CD8-positive, alpha-beta memory T cell (primary cell): Measurements from ENCODE around the gene BAZ1B. TPM values are rescaled to one million over a fixed set of nuclear protein-coding genes. Genes with fewer than 3 reads are reported as not detected.
A peak's percentile ranks its signal among the peaks of the same experiment; 100 is the strongest.

Experiments used
- CTCF ChIA-PET: fragments of 350-600 bp; sonication (Branson Sonifier 250); formaldehyde crosslinking; loops from one replicate; lab custom pipeline; 2021; ENCODE audit warnings: antibody characterized with exemption; lab: Charles Lee
- POLR2A ChIA-PET: fragments of 350-600 bp; sonication (Branson Sonifier 250); formaldehyde crosslinking; loops from one replicate; lab custom pipeline; 2021; ENCODE audit warnings: antibody characterized with exemption; lab: Charles Lee
- DNase-seq, 5 donors: peaks; one replicate each; pipeline versions ENCODE4 v3.0.0 to v3.0.0-alpha.2; 2020 to 2022; ENCODE audit warnings: mixed read lengths in 1 of 5
- H3K27ac ChIP-seq: one replicate; pipeline ENCODE4 v1.7.0; 2013; ENCODE audit warnings: low read depth, mild to moderate bottlenecking, low read length, moderate library complexity
- H3K27me3 ChIP-seq: 2 replicates; pipeline ENCODE4 v1.7.0; 2013; ENCODE audit warnings: low read length, mild to moderate bottlenecking; ENCODE audit not compliant: insufficient read depth, poor library complexity, severe bottlenecking
- H3K36me3 ChIP-seq: 2 replicates; pipeline ENCODE4 v1.7.0; 2013; ENCODE audit warnings: mild to moderate bottlenecking, low read length, moderate library complexity; ENCODE audit not compliant: insufficient read depth
- H3K4me1 ChIP-seq: 2 replicates; pipeline ENCODE4 v1.7.0; 2013; ENCODE audit warnings: mild to moderate bottlenecking, low read length, moderate library complexity; ENCODE audit not compliant: insufficient read depth
- H3K4me3 ChIP-seq: 2 replicates; pipeline ENCODE4 v1.7.0; 2013; ENCODE audit warnings: mild to moderate bottlenecking, low read length
- H3K9me3 ChIP-seq: 2 replicates; pipeline ENCODE4 v1.7.0; 2013; ENCODE audit warnings: mild to moderate bottlenecking, low read length
- H3K27ac Mint-ChIP-seq, 8 donors: one replicate each; pipeline ENCODE4 v1.8.0; 2020 to 2021; ENCODE audit warnings: mixed read lengths in 8 of 8, mild to moderate bottlenecking in 6 of 8, inconsistent platforms in 3 of 8, moderate library complexity in 3 of 8
- H3K27me3 Mint-ChIP-seq, 2 donors: one replicate each; pipeline ENCODE4 v1.8.0; 2020 to 2021; ENCODE audit warnings: mixed read lengths in 2 of 2, mild to moderate bottlenecking in 1 of 2, moderate library complexity in 1 of 2
- H3K36me3 Mint-ChIP-seq, 3 donors: one replicate each; pipeline ENCODE4 v1.8.0; 2020 to 2021; ENCODE audit warnings: mixed read lengths in 3 of 3, inconsistent platforms in 1 of 3, mild to moderate bottlenecking in 1 of 3
- H3K4me1 Mint-ChIP-seq, 3 donors: one replicate each; pipeline ENCODE4 v1.8.0; 2020 to 2021; ENCODE audit warnings: mixed read lengths in 3 of 3, inconsistent platforms in 1 of 3, mild to moderate bottlenecking in 1 of 3
- H3K4me3 Mint-ChIP-seq, 7 donors: one replicate each; pipeline ENCODE4 v1.8.0; 2020 to 2021; ENCODE audit warnings: mixed read lengths in 7 of 7, mild to moderate bottlenecking in 6 of 7, moderate library complexity in 4 of 7, inconsistent platforms in 2 of 7
- H3K9me3 Mint-ChIP-seq, 5 donors: one replicate each; pipeline ENCODE4 v1.8.0; 2020 to 2022; ENCODE audit warnings: mixed read lengths in 5 of 5, mild to moderate bottlenecking in 3 of 5, moderate library complexity in 2 of 5, inconsistent platforms in 1 of 5
- polyA plus RNA-seq: library from polyadenylated mRNA; unstranded; fragments of 300-500 nt; fragmentation: Illumina TruSeq; gene quantifications from one replicate; pipeline ENCODE4 v1.2.3, GENCODE V29; 2021
- total RNA-seq, 2 experiments: library from RNA; stranded (reverse); gene quantifications; one replicate each; pipeline ENCODE4 v1.2.3, GENCODE V29; 2021

The BAZ1B gene
- total and polyA plus RNA-seq, 3 experiments from 2014 or later = 31.1 to 118 (median 112) TPM

DNA sequence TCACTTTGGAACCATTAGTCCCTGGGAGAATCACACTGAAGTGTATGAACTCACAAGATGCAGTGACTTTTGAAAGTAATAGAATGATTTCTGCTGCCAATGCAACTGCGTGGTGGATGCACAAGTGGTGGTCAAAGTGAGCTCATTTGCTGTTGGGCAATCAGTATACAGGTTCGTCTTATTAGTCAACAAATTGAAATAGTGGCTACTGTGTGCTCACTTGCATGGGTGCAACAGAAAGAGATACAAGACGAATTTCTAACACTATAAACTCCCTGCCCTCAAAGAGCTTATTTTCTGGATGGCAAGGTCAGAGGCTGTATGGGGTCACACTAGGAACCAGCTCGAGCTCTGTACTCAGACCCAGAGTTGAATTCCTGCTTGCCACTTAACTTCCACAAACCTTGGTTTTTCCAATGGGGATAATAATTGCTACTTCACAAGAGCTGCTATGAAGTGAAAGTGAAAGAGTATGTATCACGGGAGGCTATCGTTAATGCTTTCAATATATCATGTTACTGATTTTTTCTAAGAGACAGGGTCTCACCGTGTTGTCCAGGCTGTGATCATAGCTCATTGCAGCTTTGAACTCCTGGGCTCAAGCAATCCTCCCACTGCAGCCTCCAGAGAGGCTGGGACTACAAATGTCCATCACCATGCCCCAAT is 43.7 kb upstream of the BAZ1B start:
- Mint-ChIP-seq H3K27ac (peak overlapping the region; percentile 37 to 89 (median 72)), H3K36me3 (peaks cover 0 to 19% (median 0%) of the 10 kb centered on the region in 3 donors), H3K4me3 (peak overlapping the region; percentile 68 to 92 (median 86)), H3K27me3 (peaks cover 0 to 1% of the 10 kb centered on the region in 2 donors), H3K4me1 (peaks cover 17 to 24% (median 19%) of the 10 kb centered on the region in 3 donors), H3K9me3 (no peaks in the 10 kb centered on the region)
- no peaks in the 10 kb centered on the region for H3K9me3 ChIP-seq
- H3K27ac ChIP-seq = no peak overlapping the region
- CTCF ChIA-PET = interaction anchor here (1.0 to 1.9 kb wide), 5 partner anchors 13 to 175 kb away, joined by 3 to 6 read pairs (median 3); partner anchors contain the start of gene TBL2
- H3K4me1 ChIP-seq = peaks cover 18% of the 10 kb centered on the region
- no peak for DNase-seq
- H3K36me3 ChIP-seq = peaks cover 7% of the 10 kb centered on the region
- H3K27me3 ChIP-seq = no peaks in the 10 kb centered on the region
- peak overlapping the region; percentile 45 for H3K4me3 ChIP-seq
- POLR2A ChIA-PET = interaction anchor here (0.6 to 1.8 kb wide), 6 partner anchors 9 to 1092 kb away, joined by 3 to 10 read pairs (median 4); partner anchors contain the start of genes BAZ1B, BCL7B, GTF2I and TBL2

- no peaks in the 10 kb centered on the region for H3K9me3 ChIP-seq
- peaks cover 19% of the 10 kb centered on the region for H3K4me1 ChIP-seq
- DNase-seq = no peak
- POLR2A ChIA-PET = interaction anchor here (1.4 kb wide), 1 partner anchor 38 kb away, joined by 7 read pairs; the partner anchor contains the start of gene BAZ1B
- Mint-ChIP-seq H3K27ac (peak overlapping the region in 3 of 8 donors; percentile 19 to 84 (median 84)), H3K4me1 (peaks cover 13 to 24% (median 15%) of the 10 kb centered on the region in 3 donors), H3K4me3 (peak overlapping the region in 2 of 7 donors; percentile 74 to 83), H3K27me3 (peaks cover 0 to 3% of the 10 kb centered on the region in 2 donors), H3K36me3 (peaks cover 0 to 6% (median 1%) of the 10 kb centered on the region in 3 donors), H3K9me3 (no peaks in the 10 kb centered on the region)
- no peak overlapping the region for H3K27ac ChIP-seq
- H3K27me3 ChIP-seq = no peaks in the 10 kb centered on the region
- no peak overlapping the region for H3K4me3 ChIP-seq
- H3K36me3 ChIP-seq = no peaks in the 10 kb centered on the region
- CTCF ChIA-PET = interaction anchor here (0.8 to 4.8 kb wide), 2 partner anchors 18 to 39 kb away, joined by 3 to 29 read pairs; partner anchors contain the start of genes BAZ1B and TBL2
These were observed 38.2 kb upstream of the BAZ1B start for GRCh38 chr7:73560109-73560835.

GRCh38 chr7:73557397-73558257 is 35.5 kb upstream of the BAZ1B start, which contains the start of gene BCL7B:
BCL7B (minus strand) TSS chr7:73557690; CDS start chr7:73557578, 112 bp downstream.
- Mint-ChIP-seq H3K9me3 (no peaks in the 10 kb centered on the region), H3K36me3 (peaks cover 0 to 23% (median 2%) of the 10 kb centered on the region in 3 donors), H3K27ac (peak within 1 kb of the TSS; percentile 94 to 99 (median 96)), H3K4me1 (peaks cover 20 to 41% (median 30%) of the 10 kb centered on the region in 3 donors), H3K27me3 (peaks cover 0 to 3% of the 10 kb centered on the region in 2 donors), H3K4me3 (peak within 1 kb of the TSS; percentile 86 to 97 (median 93))
- CTCF ChIA-PET = interaction anchor here (1.7 to 4.8 kb wide), 2 partner anchors 30 to 36 kb away, joined by 5 to 29 read pairs; partner anchors contain the start of gene BAZ1B
- Histone ChIP-seq H3K36me3 (no peaks in the 10 kb centered on the region), H3K4me1 (peaks cover 25% of the 10 kb centered on the region), H3K4me3 (peak within 1 kb of the TSS; percentile 84), H3K27ac (peak within 1 kb of the TSS; percentile 94), H3K9me3 (no peaks in the 10 kb centered on the region), H3K27me3 (no peaks in the 10 kb centered on the region)
- DNase-seq = peak; percentile 71 to 88 (median 81)
- POLR2A ChIA-PET = interaction anchor here (0.6 to 5.3 kb wide), 6 partner anchors 9 to 49 kb away, joined by 3 to 62 read pairs (median 6); partner anchors contain the start of genes BAZ1B and TBL2

DNA sequence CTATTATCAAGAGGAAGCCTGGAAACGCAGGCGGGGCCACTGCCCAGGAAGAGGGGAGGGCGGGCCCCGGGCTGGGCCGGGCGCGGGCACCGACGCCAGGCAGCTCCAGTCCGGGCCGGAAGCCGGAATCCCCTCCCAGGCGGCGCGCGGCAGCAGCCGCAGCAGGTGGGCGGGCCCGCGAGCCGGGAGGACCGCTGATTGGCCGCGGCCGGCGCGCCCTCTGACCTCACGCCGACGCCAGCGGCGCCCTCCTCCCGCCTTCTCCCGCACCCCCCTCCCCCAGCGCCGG is 35.0 kb upstream of the BAZ1B start:
- Mint-ChIP-seq H3K27ac (peak overlapping the region; percentile 86 to 96 (median 94)), H3K4me3 (peak overlapping the region; percentile 86 to 93 (median 92)), H3K27me3 (peaks cover 0 to 3% of the 10 kb centered on the region in 2 donors), H3K9me3 (no peaks in the 10 kb centered on the region), H3K4me1 (peaks cover 23 to 44% (median 32%) of the 10 kb centered on the region in 3 donors), H3K36me3 (peaks cover 0 to 29% (median 5%) of the 10 kb centered on the region in 3 donors)
- Histone ChIP-seq H3K36me3 (no peaks in the 10 kb centered on the region), H3K27me3 (no peaks in the 10 kb centered on the region), H3K4me1 (peaks cover 25% of the 10 kb centered on the region), H3K27ac (peak overlapping the region; percentile 94), H3K4me3 (peak overlapping the region; percentile 81), H3K9me3 (no peaks in the 10 kb centered on the region)
- peak; percentile 90 to 93 (median 92) for DNase-seq
- ChIA-PET CTCF (interaction anchor here (1.7 to 4.8 kb wide), 2 partner anchors 30 to 36 kb away, joined by 5 to 29 read pairs; partner anchors contain the start of gene BAZ1B), POLR2A (interaction anchor here (0.6 to 5.3 kb wide), 6 partner anchors 9 to 162 kb away, joined by 3 to 62 read pairs (median 6); partner anchors contain the start of genes BAZ1B, STX1A and TBL2)

DNA sequence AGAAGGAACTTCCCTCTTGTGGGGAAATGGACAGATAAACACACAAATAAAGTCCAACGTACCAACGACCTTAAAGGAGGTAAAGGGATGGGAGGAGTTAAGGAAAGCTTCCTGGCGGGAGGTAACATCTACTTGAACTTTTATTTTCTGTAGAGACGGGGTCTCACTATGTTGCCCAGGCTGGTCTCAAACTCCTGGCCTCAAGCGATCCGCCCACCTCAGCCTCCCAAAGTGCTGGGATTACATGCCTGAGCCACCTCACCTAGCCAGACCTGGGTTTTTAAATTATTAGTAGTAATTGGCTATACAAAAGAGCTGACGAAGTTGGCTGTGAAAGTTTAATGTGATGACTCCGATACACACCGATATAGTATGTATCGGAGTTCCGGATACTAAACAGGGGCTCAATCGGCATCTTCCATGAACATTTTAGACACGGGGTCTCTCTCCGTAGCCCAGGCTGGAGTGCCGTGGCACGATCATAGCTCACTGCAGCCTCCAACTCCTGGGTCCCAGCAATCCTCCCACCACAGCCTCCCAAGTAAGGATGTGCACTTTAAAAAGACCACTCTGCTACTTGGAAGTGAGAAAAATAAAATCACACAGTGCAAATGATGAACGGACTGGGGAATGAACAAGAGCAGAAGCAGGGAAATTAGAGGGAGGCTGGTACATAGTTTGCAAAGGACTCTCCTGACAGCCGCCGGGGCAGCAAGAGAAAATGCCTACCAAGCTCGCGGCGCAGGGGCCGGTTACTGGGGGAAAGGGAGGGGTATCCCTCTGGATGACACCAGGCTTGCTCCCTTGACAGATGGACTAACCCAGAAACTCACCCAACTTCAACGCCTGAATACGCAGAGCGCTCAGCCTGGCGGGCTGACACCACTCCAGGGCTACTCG is 34.4 kb upstream of the BAZ1B start:
- H3K4me1 Mint-ChIP-seq = peaks cover 24 to 46% (median 34%) of the 10 kb centered on the region in 3 donors
- Histone ChIP-seq H3K4me1 (peaks cover 25% of the 10 kb centered on the region), H3K27ac (peak overlapping the region; percentile 94), H3K4me3 (peak overlapping the region; percentile 81), H3K36me3 (peaks cover 2% of the 10 kb centered on the region), H3K9me3 (no peaks in the 10 kb centered on the region), H3K27me3 (no peaks in the 10 kb centered on the region)
- peaks cover 0 to 3% of the 10 kb centered on the region in 2 donors for H3K27me3 Mint-ChIP-seq
- H3K27ac Mint-ChIP-seq = peak overlapping the region; percentile 82 to 96 (median 92)
- H3K4me3 Mint-ChIP-seq = peak overlapping the region; percentile 86 to 93 (median 92)
- peaks cover 0 to 31% (median 6%) of the 10 kb centered on the region in 3 donors for H3K36me3 Mint-ChIP-seq
- CTCF ChIA-PET = interaction anchor here (1.7 to 4.8 kb wide), 2 partner anchors 29 to 35 kb away, joined by 5 to 29 read pairs; partner anchors contain the start of gene BAZ1B
- POLR2A ChIA-PET = interaction anchor here (0.8 to 5.3 kb wide), 5 partner anchors 10 to 163 kb away, joined by 3 to 62 read pairs (median 9); partner anchors contain the start of genes BAZ1B, STX1A and TBL2
- no peaks in the 10 kb centered on the region for H3K9me3 Mint-ChIP-seq
- no peak for DNase-seq

GRCh38 chr7:73555411-73555982 is 33.4 kb upstream of the BAZ1B start:
- H3K4me1 ChIP-seq = peaks cover 25% of the 10 kb centered on the region
- H3K4me3 Mint-ChIP-seq = peak overlapping the region; percentile 86 to 93 (median 92)
- peak overlapping the region; percentile 94 for H3K27ac ChIP-seq
- peak overlapping the region; percentile 67 to 96 (median 88) for H3K27ac Mint-ChIP-seq
- no peaks in the 10 kb centered on the region for H3K27me3 ChIP-seq
- H3K36me3 ChIP-seq = peaks cover 9% of the 10 kb centered on the region
- no peaks in the 10 kb centered on the region for H3K9me3 ChIP-seq
- H3K4me3 ChIP-seq = peak overlapping the region; percentile 81
- no peaks in the 10 kb centered on the region for H3K9me3 Mint-ChIP-seq
- H3K36me3 Mint-ChIP-seq = peaks cover 0 to 37% (median 9%) of the 10 kb centered on the region in 3 donors
- POLR2A ChIA-PET = interaction anchor here (2.1 to 5.3 kb wide), 2 partner anchors 23 to 34 kb away, joined by 34 to 62 read pairs; partner anchors contain the start of genes BAZ1B and TBL2
- H3K27me3 Mint-ChIP-seq = peaks cover 0 to 3% of the 10 kb centered on the region in 2 donors
- CTCF ChIA-PET = interaction anchor here (4.8 kb wide), 1 partner anchor 34 kb away, joined by 29 read pairs; the partner anchor contains the start of gene BAZ1B
- peaks cover 26 to 53% (median 39%) of the 10 kb centered on the region in 3 donors for H3K4me1 Mint-ChIP-seq
- no peak for DNase-seq
